A673 (cell line): ENCODE measurements around the gene ATP5ME. TPM values are rescaled to one million over a fixed set of nuclear protein-coding genes. Genes with fewer than 3 reads are reported as not detected.
"Not testable (repeated sequence)": the region's sequence is repeated elsewhere in the genome, so short reads cannot be mapped to it uniquely, and the experiment has no call there.

Source experiments
- BruUV-seq: library from RNA; stranded (reverse); fragments of 400-500 nt; replicated peaks from 2 replicates; lab custom pipeline; 2021; lab: Mats Ljungman, UMichigan
- CTCF ChIA-PET: fragments of 300-600 bp; sonication (Branson Sonifier 250); formaldehyde crosslinking; loops from one replicate; lab custom pipeline; 2022; ENCODE audit warnings: antibody characterized with exemption; lab: Charles Lee
- POLR2A ChIA-PET: fragments of 300-600 bp; sonication (Branson Sonifier 250); formaldehyde crosslinking; loops from one replicate; lab custom pipeline; 2022; ENCODE audit warnings: antibody characterized with exemption; ENCODE audit not compliant: low non-redundant PET; lab: Charles Lee
- DNase-seq: peaks from one replicate; pipeline ENCODE4 v3.0.0-alpha.2; 2015; ENCODE audit warnings: low spot score
- H3K27ac ChIP-seq: fragments of 200-600 bp; sonication (generic); 2 replicates; pipeline ENCODE4 v1.5.1; 2016; ENCODE audit warnings: mixed run types, low read depth, mild to moderate bottlenecking, mixed read lengths, antibody characterized with exemption, low read length; ENCODE audit not compliant: poor library complexity, severe bottlenecking
- H3K27me3 ChIP-seq: fragments of 200-600 bp; sonication (generic); replicated peaks from 2 replicates; pipeline ENCODE4 v1.6.1; 2017; ENCODE audit warnings: mixed run types, low read depth, mild to moderate bottlenecking, mixed read lengths, antibody characterized with exemption, low read length; ENCODE audit not compliant: insufficient read depth, poor library complexity
- H3K36me3 ChIP-seq: fragments of 200-600 bp; sonication (generic); 2 replicates; pipeline ENCODE4 v1.6.1; 2016; ENCODE audit warnings: mixed run types, mild to moderate bottlenecking, mixed read lengths, antibody characterized with exemption, low read length; ENCODE audit not compliant: insufficient read depth, poor library complexity, severe bottlenecking
- H3K4me1 ChIP-seq: fragments of 200-600 bp; sonication (generic); 2 replicates; pipeline ENCODE4 v1.6.1; 2017; ENCODE audit warnings: mixed run types, mild to moderate bottlenecking, mixed read lengths, antibody characterized with exemption, low read length; ENCODE audit not compliant: insufficient read depth, poor library complexity, severe bottlenecking
- H3K4me3 ChIP-seq: fragments of 200-600 bp; sonication (generic); 2 replicates; pipeline ENCODE4 v1.5.1; 2016; ENCODE audit warnings: low read depth, mixed run types, mild to moderate bottlenecking, mixed read lengths, low read length; ENCODE audit not compliant: poor library complexity, severe bottlenecking
- H3K9me3 ChIP-seq: fragments of 200-600 bp; sonication (generic); 2 replicates; pipeline ENCODE4 v1.6.1; 2016; ENCODE audit warnings: mixed run types, low read depth, mild to moderate bottlenecking, mixed read lengths, antibody characterized with exemption, low read length; ENCODE audit not compliant: poor library complexity, severe bottlenecking
- CTCF ChIP-seq: fragments of 300-800, 200-600 bp; sonication (generic); conservative IDR thresholded peaks from 2 replicates; pipeline ENCODE4 v1.5.1; 2017; ENCODE audit warnings: low read depth, mild to moderate bottlenecking, antibody characterized with exemption, low read length, moderate library complexity, mixed read lengths
- EZH2 ChIP-seq: fragments of 200-600 bp; sonication (generic); IDR thresholded peaks from 2 replicates; pipeline ENCODE4 v1.6.1; 2017; ENCODE audit warnings: borderline replicate concordance, low read depth, mild to moderate bottlenecking, mixed read lengths, antibody characterized with exemption, low read length; ENCODE audit not compliant: poor library complexity, severe bottlenecking
- intact Hi-C: fragments of 100-400 bp; cut with micrococcal nuclease; formaldehyde crosslinking; loops from one replicate; pipeline ENCODE4 v1.10.0; 2022; ENCODE audit not compliant: unreplicated experiment
- total RNA-seq: library from RNA; stranded (reverse); gene quantifications from 2 replicates; pipeline ENCODE4 v1.2.3, GENCODE V29; 2021

ATP5ME gene
- total RNA-seq, 1 experiment from 2014 or later = 383 TPM

GRCh38 chr4:702618-703048 lies 28.6 kb upstream of the ATP5ME start:
- intact Hi-C loops = no loop called here
- H3K9me3 ChIP-seq = no peaks in the 10 kb centered on the region
- no peak for TF ChIP-seq EZH2
- TF ChIP-seq CTCF = no peak
- ChIA-PET CTCF (no interaction called here), POLR2A (no interaction called here)
- H3K36me3 ChIP-seq = no peaks in the 10 kb centered on the region
- peaks cover 8% of the 10 kb centered on the region for H3K4me1 ChIP-seq
- DNase-seq = no peak
- no TSS peak for BruUV-seq
- no peak overlapping the region for H3K27ac ChIP-seq
- H3K27me3 ChIP-seq = no peaks in the 10 kb centered on the region
- no peak overlapping the region for H3K4me3 ChIP-seq

GRCh38 chr4:700587-701264 lies 26.6 kb upstream of the ATP5ME start:
- no TSS peak for BruUV-seq
- peak; percentile 24; the same call in 1 of the 2 replicates for TF ChIP-seq CTCF
- no peak for TF ChIP-seq EZH2
- no peak for DNase-seq
- H3K4me3 ChIP-seq = no peak overlapping the region
- intact Hi-C loops = no loop called here
- no peak overlapping the region for H3K27ac ChIP-seq
- CTCF ChIA-PET = interaction anchor here (1.2 kb wide), 1 partner anchor 17 kb away, joined by 3 read pairs; no protein-coding TSS in a partner anchor
- H3K9me3 ChIP-seq = no peaks in the 10 kb centered on the region
- peaks cover 8% of the 10 kb centered on the region for H3K4me1 ChIP-seq
- POLR2A ChIA-PET = no interaction called here
- no peaks in the 10 kb centered on the region for H3K36me3 ChIP-seq
- H3K27me3 ChIP-seq = no peaks in the 10 kb centered on the region

- BruUV-seq = no TSS peak
Observed at GRCh38 chr4:699816-700580, 25.9 kb upstream of the ATP5ME start.

GRCh38 chr4:694341-694940 lies 20.4 kb upstream of the ATP5ME start:
- H3K4me3 ChIP-seq, H3K36me3 ChIP-seq, POLR2A ChIA-PET, H3K9me3 ChIP-seq, BruUV-seq, H3K27me3 ChIP-seq, H3K4me1 ChIP-seq, intact Hi-C loops, DNase-seq, H3K27ac ChIP-seq: not testable (repeated sequence)
- CTCF ChIA-PET = interaction anchor here (0.8 kb wide), 1 partner anchor 11 kb away, joined by 3 read pairs; no protein-coding TSS in a partner anchor

More at GRCh38 chr4:699816-700580, 25.9 kb upstream of the ATP5ME start:
- intact Hi-C loops = no loop called here
- Histone ChIP-seq H3K27me3 (no peaks in the 10 kb centered on the region), H3K36me3 (no peaks in the 10 kb centered on the region), H3K4me3 (no peak overlapping the region), H3K9me3 (no peaks in the 10 kb centered on the region), H3K4me1 (peaks cover 8% of the 10 kb centered on the region), H3K27ac (peak overlapping the region; percentile 67)
- ChIA-PET CTCF (interaction anchor here (1.2 kb wide), 1 partner anchor 16 kb away, joined by 3 read pairs; no protein-coding TSS in a partner anchor), POLR2A (interaction anchor here (0.7 kb wide), 1 partner anchor 182 kb away, joined by 4 read pairs; no protein-coding TSS in a partner anchor)
- DNase-seq = no peak
- TF ChIP-seq CTCF = no peak
- no peak for TF ChIP-seq EZH2
